Duodenal mucosa (tissue), 2 donors: ENCODE measurements around the gene SLC12A6.

ENCODE experiments used
- H3K27ac ChIP-seq: one replicate; pipeline ENCODE4 v1.7.0; 2013; ENCODE audit warnings: low read depth, low read length
- H3K27me3 ChIP-seq, 2 donors: one replicate each; pipeline ENCODE4 v1.7.0; 2013; ENCODE audit warnings: low read length in 2 of 2, control low read depth in 1 of 2; ENCODE audit not compliant: insufficient read depth in 2 of 2, control insufficient read depth in 1 of 2
- H3K36me3 ChIP-seq, 2 donors: one replicate each; pipeline ENCODE4 v1.7.0; 2013; ENCODE audit warnings: low read length in 2 of 2, control low read depth in 1 of 2; ENCODE audit not compliant: insufficient read depth in 2 of 2, control insufficient read depth in 1 of 2
- H3K4me1 ChIP-seq, 2 donors: one replicate each; pipeline ENCODE4 v1.7.0; 2013; ENCODE audit warnings: low read length in 2 of 2, control low read depth in 1 of 2; ENCODE audit not compliant: insufficient read depth in 2 of 2, control insufficient read depth in 1 of 2
- H3K4me3 ChIP-seq, 2 donors: one replicate each; pipeline ENCODE4 v1.7.0; 2013; ENCODE audit warnings: low read length in 2 of 2, low read depth in 1 of 2
- H3K9ac ChIP-seq, 2 donors: one replicate each; pipeline ENCODE4 v1.7.0; 2013; ENCODE audit warnings: low read length in 2 of 2, low read depth in 1 of 2
- H3K9me3 ChIP-seq, 2 donors: one replicate each; pipeline ENCODE4 v1.7.0; 2013; ENCODE audit warnings: low read length in 2 of 2, control low read depth in 1 of 2; ENCODE audit not compliant: control insufficient read depth in 1 of 2

The SLC12A6 gene

GRCh38 chr15:34182942-34183341, 154.6 kb downstream of the SLC12A6 start:
- Histone ChIP-seq H3K27ac (no peak overlapping the region), H3K36me3 (no peaks in the 10 kb centered on the region), H3K9me3 (no peaks in the 10 kb centered on the region), H3K27me3 (no peaks in the 10 kb centered on the region), H3K4me3 (no peak overlapping the region), H3K4me1 (no peaks in the 10 kb centered on the region), H3K9ac (no peak overlapping the region)
